Thoracic aorta (tissue), 2 donors: Measurements from ENCODE around the gene GREB1L. TPM values are rescaled to one million over a fixed set of nuclear protein-coding genes. Genes with fewer than 3 reads are reported as not detected.

Source experiments
- ATAC-seq: fragments of 150-250 bp; one replicate; pipeline ENCODE4 v1.8.0; 2017; ENCODE audit warnings: low read depth; ENCODE audit not compliant: insufficient number of reproducible peaks, low FRiP score
- DNase-seq: peaks from one replicate; pipeline ENCODE4 v3.0.0-alpha.2; 2020; ENCODE audit warnings: low spot score
- H3K27ac ChIP-seq, 2 donors: fragments of 200-600 bp; sonication (generic); 1 replicate in 1 of 2; 2 replicates in 1 of 2; pipeline ENCODE4 v1.5.1; 2016; ENCODE audit warnings: mild to moderate bottlenecking in 2 of 2, moderate library complexity in 2 of 2
- H3K27me3 ChIP-seq: fragments of 200-600 bp; sonication (generic); replicated peaks from 2 replicates; pipeline ENCODE4 v1.6.0; 2016; ENCODE audit warnings: mild to moderate bottlenecking; ENCODE audit not compliant: insufficient read depth
- H3K36me3 ChIP-seq: fragments of 200-600 bp; sonication (generic); one replicate; pipeline ENCODE4 v1.5.1; 2016
- H3K4me1 ChIP-seq, 2 donors: fragments of 200-600 bp; sonication (generic); 1 replicate in 1 of 2; 2 replicates in 1 of 2; pipeline versions ENCODE4 v1.5.1 to v1.6.0; 2016; ENCODE audit warnings: low read depth in 2 of 2, mild to moderate bottlenecking in 1 of 2; ENCODE audit not compliant: control insufficient read depth in 1 of 2
- H3K4me3 ChIP-seq: fragments of 200-600 bp; sonication (generic); 2 replicates; pipeline ENCODE4 v1.5.1; 2016; ENCODE audit warnings: mild to moderate bottlenecking
- H3K9me3 ChIP-seq: fragments of 200-600 bp; sonication (generic); 2 replicates; pipeline ENCODE4 v1.5.1; 2016
- total RNA-seq, 2 donors: library from RNA; depleted of rRNA; stranded (reverse); fragments of >200 nt; gene quantifications; one replicate each; pipeline versions ENCODE4 v1.1.0 to v1.2.3, GENCODE V29; 2016
- TF ChIP-seq, protein P1 (sequence below): fragments of 200-600 bp; sonication (generic); IDR thresholded peaks from one replicate; pipeline ENCODE4 v1.5.1; 2019; ENCODE audit warnings: antibody characterized with exemption

The GREB1L gene
- total RNA-seq, 2 donors from 2014 or later, result 12.7 to 20.0 TPM

DNA sequence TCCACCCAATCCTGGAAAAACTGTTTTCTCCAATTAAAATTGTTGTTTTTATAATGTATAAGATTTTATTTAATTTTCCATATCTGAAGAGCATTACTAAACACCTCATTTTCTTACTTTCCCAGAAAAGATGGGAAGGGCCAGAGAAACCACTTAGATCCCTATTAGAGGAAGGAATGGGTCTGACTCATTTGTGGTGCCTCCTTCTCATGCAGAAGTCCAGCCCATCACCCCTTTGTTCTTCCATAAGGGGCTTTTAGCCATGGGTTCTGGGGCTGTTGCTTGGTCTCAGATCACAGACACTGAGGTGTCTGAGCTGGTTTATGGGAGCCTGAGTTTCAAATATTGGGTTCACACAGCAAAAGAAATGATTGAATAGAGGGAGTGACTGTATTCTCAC lies 206.3 kb downstream of the GREB1L start:
- Histone ChIP-seq H3K4me3 (no peak overlapping the region), H3K27ac (no peak overlapping the region), H3K36me3 (no peaks in the 10 kb centered on the region), H3K9me3 (no peaks in the 10 kb centered on the region), H3K27me3 (no peaks in the 10 kb centered on the region), H3K4me1 (peaks cover 8 to 25% of the 10 kb centered on the region in 2 donors)
- TF ChIP-seq, protein P1, sequence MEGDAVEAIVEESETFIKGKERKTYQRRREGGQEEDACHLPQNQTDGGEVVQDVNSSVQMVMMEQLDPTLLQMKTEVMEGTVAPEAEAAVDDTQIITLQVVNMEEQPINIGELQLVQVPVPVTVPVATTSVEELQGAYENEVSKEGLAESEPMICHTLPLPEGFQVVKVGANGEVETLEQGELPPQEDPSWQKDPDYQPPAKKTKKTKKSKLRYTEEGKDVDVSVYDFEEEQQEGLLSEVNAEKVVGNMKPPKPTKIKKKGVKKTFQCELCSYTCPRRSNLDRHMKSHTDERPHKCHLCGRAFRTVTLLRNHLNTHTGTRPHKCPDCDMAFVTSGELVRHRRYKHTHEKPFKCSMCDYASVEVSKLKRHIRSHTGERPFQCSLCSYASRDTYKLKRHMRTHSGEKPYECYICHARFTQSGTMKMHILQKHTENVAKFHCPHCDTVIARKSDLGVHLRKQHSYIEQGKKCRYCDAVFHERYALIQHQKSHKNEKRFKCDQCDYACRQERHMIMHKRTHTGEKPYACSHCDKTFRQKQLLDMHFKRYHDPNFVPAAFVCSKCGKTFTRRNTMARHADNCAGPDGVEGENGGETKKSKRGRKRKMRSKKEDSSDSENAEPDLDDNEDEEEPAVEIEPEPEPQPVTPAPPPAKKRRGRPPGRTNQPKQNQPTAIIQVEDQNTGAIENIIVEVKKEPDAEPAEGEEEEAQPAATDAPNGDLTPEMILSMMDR, result no peak
- DNase-seq, result no peak
- ATAC-seq, result no peak

DNA sequence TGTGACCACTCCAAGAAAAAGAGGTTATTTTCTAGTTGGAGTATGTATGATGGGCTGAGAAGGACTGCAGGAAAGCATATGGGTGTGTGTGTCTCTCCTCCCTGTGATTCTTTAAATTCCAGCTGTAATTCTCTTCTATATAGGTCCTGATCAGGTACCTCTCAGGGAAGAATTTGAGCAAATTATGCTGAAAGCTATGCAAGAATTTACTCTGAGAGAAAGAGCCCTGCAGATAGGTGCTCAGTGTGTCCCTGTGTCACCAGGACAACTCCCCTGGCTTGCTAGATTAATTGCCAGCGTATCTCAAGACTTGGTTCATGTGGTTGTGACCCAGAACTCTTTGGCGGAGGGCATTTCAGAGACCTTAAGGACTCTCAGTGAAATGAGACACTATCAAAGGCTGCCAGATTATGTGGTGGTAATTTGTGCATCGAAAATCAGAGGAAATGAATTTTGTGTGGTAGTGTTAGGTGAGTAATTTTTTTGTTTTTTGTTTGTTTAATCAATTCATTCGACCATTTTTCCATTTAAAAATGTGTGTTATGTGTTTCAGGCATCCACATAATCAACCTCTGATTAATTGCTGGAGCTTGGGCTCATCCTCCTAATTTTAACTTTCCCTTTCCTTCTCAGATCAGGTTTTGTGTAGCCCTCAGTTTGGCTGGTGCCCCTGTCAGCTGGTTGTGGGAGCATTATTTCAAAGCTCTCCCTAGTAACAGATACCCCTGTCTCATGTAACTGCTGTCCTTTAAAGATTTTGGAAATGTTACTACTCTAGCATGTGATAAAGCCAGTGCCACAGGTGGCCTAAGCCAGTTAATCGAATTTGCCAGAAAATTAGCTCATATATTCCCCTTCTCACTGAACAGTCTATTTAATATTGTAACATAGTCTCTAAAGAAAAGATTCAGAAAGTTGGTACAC lies 207.6 kb downstream of the GREB1L start:
- no peak overlapping the region for H3K27ac ChIP-seq
- peaks cover 8 to 25% of the 10 kb centered on the region in 2 donors for H3K4me1 ChIP-seq
- no peak overlapping the region for H3K4me3 ChIP-seq
- H3K9me3 ChIP-seq, result no peaks in the 10 kb centered on the region
- ATAC-seq (no peak), DNase-seq (no peak)
- H3K36me3 ChIP-seq, result no peaks in the 10 kb centered on the region
- no peaks in the 10 kb centered on the region for H3K27me3 ChIP-seq
- TF ChIP-seq, protein P1, result no peak

DNA sequence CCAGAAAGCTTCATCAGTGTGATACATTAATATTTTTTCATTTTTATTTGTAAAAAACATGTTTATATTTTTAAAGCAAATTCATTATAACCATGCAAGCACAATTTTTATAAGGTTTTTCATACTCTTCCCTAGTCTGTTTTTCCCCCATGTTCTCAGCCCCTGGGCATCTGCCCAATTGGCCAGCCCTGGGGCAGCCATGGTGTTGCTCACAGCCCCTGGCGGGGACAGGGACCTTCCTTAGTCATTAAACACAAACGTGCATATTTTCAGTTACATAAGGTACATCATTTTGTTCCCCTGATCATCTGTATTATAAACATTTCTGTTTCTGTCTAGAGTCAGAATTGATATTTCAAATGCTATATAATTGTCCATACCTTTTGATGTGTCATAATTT lies 208.5 kb downstream of the GREB1L start:
- ATAC-seq (no peak), DNase-seq (no peak)
- Histone ChIP-seq H3K9me3 (no peaks in the 10 kb centered on the region), H3K4me1 (peaks cover 8 to 25% of the 10 kb centered on the region in 2 donors), H3K27me3 (no peaks in the 10 kb centered on the region), H3K4me3 (no peak overlapping the region), H3K36me3 (no peaks in the 10 kb centered on the region), H3K27ac (no peak overlapping the region)
- TF ChIP-seq, protein P1, result no peak

DNA sequence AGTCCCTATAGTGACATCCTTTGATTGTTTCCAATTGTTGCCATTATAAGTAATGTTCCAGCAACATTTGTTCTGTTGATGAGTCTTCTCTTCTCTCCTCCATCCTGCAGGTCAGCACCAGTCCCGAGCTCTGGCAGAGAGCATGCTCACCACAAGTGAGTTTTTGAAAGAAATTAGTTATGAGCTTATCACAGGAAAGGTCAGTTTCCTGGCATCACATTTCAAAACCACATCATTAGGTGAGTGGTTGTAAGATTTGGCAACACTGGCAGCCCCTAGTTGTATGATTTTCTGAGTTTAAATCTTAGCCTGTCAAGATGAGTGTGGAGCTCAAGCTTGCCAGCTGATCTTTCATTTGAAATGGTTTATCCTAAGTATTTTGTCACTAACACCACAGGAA lies 208.9 kb downstream of the GREB1L start:
- peaks cover 8 to 25% of the 10 kb centered on the region in 2 donors for H3K4me1 ChIP-seq
- no peaks in the 10 kb centered on the region for H3K9me3 ChIP-seq
- TF ChIP-seq, protein P1, result no peak
- ATAC-seq (no peak), DNase-seq (no peak)
- H3K4me3 ChIP-seq, result no peak overlapping the region
- no peaks in the 10 kb centered on the region for H3K27me3 ChIP-seq
- H3K27ac ChIP-seq, result no peak overlapping the region
- H3K36me3 ChIP-seq, result no peaks in the 10 kb centered on the region

DNA sequence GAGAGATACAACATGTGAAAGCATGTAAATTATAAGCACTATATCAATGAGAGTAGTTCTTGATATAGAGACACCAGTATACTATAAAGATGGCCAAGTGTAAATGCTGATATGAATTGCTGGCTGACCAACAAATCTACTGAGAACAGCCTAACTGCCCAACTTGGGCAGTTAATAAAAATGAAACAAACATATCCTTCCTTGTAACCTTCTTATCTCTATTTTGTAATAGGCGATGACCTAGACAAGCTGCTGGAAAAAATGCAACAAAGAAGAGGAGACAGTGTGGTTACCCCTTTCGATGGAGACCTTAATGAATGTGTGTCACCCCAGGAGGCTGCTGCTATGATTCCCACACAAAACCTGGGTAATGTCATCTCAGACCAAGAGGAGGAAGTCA lies 209.8 kb downstream of the GREB1L start:
- Histone ChIP-seq H3K9me3 (no peaks in the 10 kb centered on the region), H3K36me3 (no peaks in the 10 kb centered on the region), H3K27ac (peak overlapping the region; percentile 22 to 26), H3K27me3 (no peaks in the 10 kb centered on the region), H3K4me3 (no peak overlapping the region), H3K4me1 (peaks cover 11 to 33% of the 10 kb centered on the region in 2 donors)
- TF ChIP-seq, protein P1, result no peak
- DNase-seq (no peak), ATAC-seq (no peak)
